Stimulated activated CD4-positive, alpha-beta T cell treated with anti-CD3 and anti-CD28 coated beads, Interleukin-12 subunit alpha, Interleukin-12 subunit beta, amount 100 ng/mL, for 4 hours (primary cell): ENCODE data around the gene MICAL3.

Source experiments
- DNase-seq: peaks from one replicate; pipeline ENCODE4 v3.0.0-alpha.2; 2020

The MICAL3 gene

GRCh38 chr22:17906978-17907747, 117.2 kb downstream of the MICAL3 start:
- DNase-seq, result no peak

- DNase-seq, result no peak
Measured at GRCh38 chr22:17905445-17905844, 118.9 kb downstream of the MICAL3 start.

GRCh38 chr22:17903564-17904295, 120.6 kb downstream of the MICAL3 start:
- DNase-seq, result no peak

- no peak for DNase-seq
Measured at GRCh38 chr22:17902960-17903359, 121.4 kb downstream of the MICAL3 start.

- no peak for DNase-seq
Measured at GRCh38 chr22:17898375-17898774, 126.0 kb downstream of the MICAL3 start.

- no peak for DNase-seq
Measured at GRCh38 chr22:17897858-17898257, 126.5 kb downstream of the MICAL3 start.

GRCh38 chr22:17897426-17897825, 126.9 kb downstream of the MICAL3 start:
- DNase-seq, result no peak

- DNase-seq, result no peak
Measured at GRCh38 chr22:17896586-17896985, 127.8 kb downstream of the MICAL3 start.

GRCh38 chr22:17893900-17894535, 130.3 kb downstream of the MICAL3 start:
- DNase-seq, result no peak

GRCh38 chr22:17892376-17892775, 132.0 kb downstream of the MICAL3 start:
- DNase-seq, result no peak

- DNase-seq, result no peak
Measured at GRCh38 chr22:17891481-17892167, 132.7 kb downstream of the MICAL3 start.

- no peak for DNase-seq
Measured at GRCh38 chr22:17890892-17891291, 133.5 kb downstream of the MICAL3 start.

- DNase-seq, result no peak
Measured at GRCh38 chr22:17890245-17890671, 134.1 kb downstream of the MICAL3 start.

- DNase-seq, result no peak
Measured at GRCh38 chr22:17888855-17889254, 135.5 kb downstream of the MICAL3 start.

GRCh38 chr22:17888439-17888838, 135.9 kb downstream of the MICAL3 start:
- DNase-seq, result no peak

- no peak for DNase-seq
Measured at GRCh38 chr22:17884893-17885292, 139.5 kb downstream of the MICAL3 start.

GRCh38 chr22:17884084-17884483, 140.3 kb downstream of the MICAL3 start:
- DNase-seq, result no peak

- DNase-seq, result no peak
Measured at GRCh38 chr22:17883356-17883755, 141.0 kb downstream of the MICAL3 start.

- DNase-seq, result no peak
Measured at GRCh38 chr22:17882727-17883126, 141.6 kb downstream of the MICAL3 start.

GRCh38 chr22:17882162-17882561, 142.2 kb downstream of the MICAL3 start:
- DNase-seq, result no peak

- DNase-seq, result no peak
Measured at GRCh38 chr22:17881366-17881765, 143.0 kb downstream of the MICAL3 start.

GRCh38 chr22:17880468-17880867, 143.9 kb downstream of the MICAL3 start:
- no peak for DNase-seq

- DNase-seq, result no peak
Measured at GRCh38 chr22:17880020-17880419, 144.3 kb downstream of the MICAL3 start.
